K562 (cell line): ENCODE results near the gene CLCN5. TPM values are rescaled to one million over a fixed set of nuclear protein-coding genes. Genes with fewer than 3 reads are reported as not detected.

Experiments
- ATAC-seq: fragments of 200-7000 bp; cut with Tn5 transposase; 3 replicates; pipeline ENCODE4 v1.9.1; 2020; ENCODE audit warnings: moderate library complexity
- BruUV-seq: library from RNA; stranded (reverse); fragments of 400-500 nt; replicated peaks from 2 replicates; lab custom pipeline; 2021; lab: Mats Ljungman, UMichigan
- CTCF ChIA-PET: fragments of 300-600 bp; formaldehyde crosslinking; extraction: SDS; loops from one replicate; lab custom pipeline; 2021; ENCODE audit warnings: low intra/inter-chr PET ratio; lab: Yijun Ruan, JAX
- POLR2A ChIA-PET: fragments of 300-600, 350-650 bp; sonication (Branson Sonifier 250); formaldehyde crosslinking; extraction: SDS; loops from one replicate; lab custom pipeline; 2021; ENCODE audit warnings: antibody characterized with exemption, inconsistent platforms; lab: Yijun Ruan, JAX
- DNase-seq, 4 experiments: peaks; one replicate each; pipeline versions ENCODE4 v3.0.0 to v3.0.0-alpha.2; 2011 to 2018; ENCODE audit warnings: low spot score in 3 of 4, mixed read lengths in 3 of 4; ENCODE audit errors: extremely low read depth in 1 of 4
- FAIRE-seq: peaks from 2 replicates; lab custom pipeline; 2011; peaks lifted over from hg19 to GRCh38; lab: Jason Lieb, UNC
- H2AFZ ChIP-seq: 2 replicates; pipeline ENCODE4 v1.6.0; 2011; ENCODE audit warnings: low read depth, low read length, control low read depth, inconsistent platforms
- H3K27ac ChIP-seq: fragments of 200-600 bp; 3 replicates; pipeline ENCODE4 v1.8.0; 2011; ENCODE audit warnings: low read depth, mild to moderate bottlenecking, control low read depth, inconsistent platforms, low read length, moderate library complexity, mixed read lengths; ENCODE audit errors: extremely low read depth
- H3K27me3 ChIP-seq, 2 experiments: fragments of 300-600 bp in 1 of 2; 2 replicates in 1 of 2; 3 replicates in 1 of 2; pipeline versions ENCODE4 v1.6.0 to v1.8.0; 2011; ENCODE audit warnings: inconsistent platforms in 2 of 2, low read length in 2 of 2, mild to moderate bottlenecking in 1 of 2, mixed read lengths in 1 of 2, moderate library complexity in 1 of 2; ENCODE audit not compliant: control insufficient read depth in 2 of 2, insufficient read depth in 2 of 2
- H3K36me3 ChIP-seq: fragments of 300-600 bp; 3 replicates; pipeline ENCODE4 v1.8.0; 2011; ENCODE audit warnings: mild to moderate bottlenecking, low read length, inconsistent platforms; ENCODE audit not compliant: control insufficient read depth, insufficient read depth
- H3K4me1 ChIP-seq, 2 experiments: fragments of 200-600 bp in 1 of 2; replicated peaks in 1 of 2; 2 replicates in 1 of 2; 3 replicates in 1 of 2; pipeline versions ENCODE4 v1.5.1 to v1.8.0; 2011; ENCODE audit warnings: inconsistent platforms in 2 of 2, low read length in 2 of 2, mild to moderate bottlenecking in 1 of 2, mixed read lengths in 1 of 2, moderate library complexity in 1 of 2; ENCODE audit not compliant: control insufficient read depth in 2 of 2, insufficient read depth in 2 of 2
- H3K4me2 ChIP-seq: 2 replicates; pipeline ENCODE4 v1.6.1; 2011; ENCODE audit warnings: low read length, control low read depth, inconsistent platforms, mixed read lengths; ENCODE audit not compliant: insufficient read depth
- H3K4me3 ChIP-seq: fragments of 200-600 bp; sonication (generic), shearing (Covaris generic); 2 replicates; pipeline ENCODE4 v1.5.1; 2016; ENCODE audit warnings: control low read depth, inconsistent platforms
- H3K79me2 ChIP-seq: fragments of 200-600 bp; 3 replicates; pipeline ENCODE4 v1.8.0; 2011; ENCODE audit warnings: low read length, inconsistent platforms; ENCODE audit not compliant: control insufficient read depth, insufficient read depth
- H3K9ac ChIP-seq, 2 experiments: 2 replicates each; pipeline versions ENCODE4 v1.6.0 to v1.6.1; 2011; ENCODE audit warnings: low read depth in 2 of 2, low read length in 2 of 2, control low read depth in 1 of 2, inconsistent platforms in 1 of 2, mild to moderate bottlenecking in 1 of 2, mixed read lengths in 1 of 2; ENCODE audit not compliant: insufficient read depth in 1 of 2
- H3K9me1 ChIP-seq: one replicate; pipeline ENCODE4 v1.6.0; 2011; ENCODE audit warnings: inconsistent platforms, mild to moderate bottlenecking, low read length, moderate library complexity; ENCODE audit not compliant: control insufficient read depth, insufficient read depth
- H3K9me3 ChIP-seq: replicated peaks from 2 replicates; pipeline ENCODE4 v1.5.1; 2011; ENCODE audit warnings: low read depth, low read length, inconsistent platforms; ENCODE audit not compliant: control insufficient read depth, insufficient read depth
- H4K20me1 ChIP-seq: replicated peaks from 2 replicates; pipeline ENCODE4 v1.6.1; 2011; ENCODE audit warnings: low read length, inconsistent platforms, mixed read lengths; ENCODE audit not compliant: control insufficient read depth, insufficient read depth
- CTCF ChIP-seq, 3 experiments: IDR thresholded peaks in 2 of 3; conservative IDR thresholded peaks in 1 of 3; 2 replicates each; pipeline ENCODE4 v1.5.1; 2011 to 2012; ENCODE audit warnings: low read length in 3 of 3, mild to moderate bottlenecking in 3 of 3, control low read depth in 2 of 3, improper control_type of control experiment in 1 of 3, inconsistent platforms in 1 of 3, low read depth in 1 of 3, mixed read lengths in 1 of 3, moderate library complexity in 1 of 3; ENCODE audit not compliant: insufficient read depth in 2 of 3
- DPF2 ChIP-seq: fragments of 450-650 bp; IDR thresholded peaks from 2 replicates; pipeline ENCODE4 v1.6.1; 2016
- JUND ChIP-seq, 2 experiments: IDR thresholded peaks; 2 replicates in 1 of 2; 3 replicates in 1 of 2; pipeline ENCODE4 v1.6.1; 2011; ENCODE audit warnings: borderline replicate concordance in 2 of 2, low read depth in 2 of 2, low read length in 2 of 2, improper control_type of control experiment in 1 of 2, missing biosample characterization in 1 of 2, missing genetic modification characterization in 1 of 2, missing genetic modification reagents in 1 of 2
- KDM4B ChIP-seq, 2 experiments: fragments of 450-650 bp in 1 of 2; sonication (generic) in 1 of 2; IDR thresholded peaks; 2 replicates each; pipeline ENCODE4 v1.6.1; 2016 to 2017; ENCODE audit warnings: borderline replicate concordance in 2 of 2, antibody characterized with exemption in 1 of 2, low read depth in 1 of 2, mild to moderate bottlenecking in 1 of 2
- RAD21 ChIP-seq, 2 experiments: fragments of 250-450 bp in 1 of 2; fragments of 450-650 bp in 1 of 2; sonication (Bioruptor Pico) in 1 of 2; formaldehyde crosslinking in 1 of 2; IDR thresholded peaks in 1 of 2; conservative IDR thresholded peaks in 1 of 2; 2 replicates each; pipeline versions ENCODE4 v1.4.0 to v1.8.0; 2020 to 2022; ENCODE audit warnings: mild to moderate bottlenecking in 2 of 2, moderate library complexity in 1 of 2
- RFX1 ChIP-seq: fragments of 450-650 bp; IDR thresholded peaks from 2 replicates; pipeline ENCODE4 v1.6.1; 2016; ENCODE audit warnings: mild to moderate bottlenecking, moderate library complexity
- SETDB1 ChIP-seq: IDR thresholded peaks from one replicate; pipeline ENCODE4 v1.6.1; 2012; ENCODE audit warnings: low read length, control low read depth, inconsistent platforms
- SREBF1 ChIP-seq: fragments of 150-350 bp; IDR thresholded peaks from 2 replicates; pipeline ENCODE4 v1.6.1; 2014; ENCODE audit warnings: antibody characterized with exemption, low read depth, low read length, borderline replicate concordance
- ZNF24 ChIP-seq: fragments of 450-650 bp; IDR thresholded peaks from 2 replicates; pipeline ENCODE4 v1.6.1; 2016
- ZNF280B ChIP-seq: fragments of 250-450 bp; sonication (Bioruptor Pico); IDR thresholded peaks from 2 replicates; pipeline ENCODE4 v1.5.1; 2021; ENCODE audit warnings: mild to moderate bottlenecking
- ZNF354B ChIP-seq: fragments of 250-450 bp; sonication (Bioruptor Pico); IDR thresholded peaks from 2 replicates; pipeline ENCODE4 v1.4.0; 2020
- WGBS: fragments of 100-300 bp; shearing (Covaris generic); methylation state at CpG from one replicate; pipeline ENCODE4 v1.1.6; 2016; ENCODE audit warnings: low coverage, mixed read lengths; ENCODE audit not compliant: insufficient coverage; ENCODE audit errors: missing lambda C conversion rate; 5-methylcytosine and 5-hydroxymethylcytosine counted together
- in situ Hi-C: fragments of 300-500 bp; cut with MboI; formaldehyde crosslinking; loops from 4 replicates; pipeline ENCODE4 v1.15.0; 2018; ENCODE audit warnings: inconsistent platforms, mixed read lengths
- intact Hi-C: fragments of 100-400 bp; cut with micrococcal nuclease; formaldehyde crosslinking; loops from 2 replicates; pipeline ENCODE4 v1.14.2; 2022
- polyA plus RNA-seq, 8 experiments: library from polyadenylated mRNA; depleted of rRNA in 4 of 8; stranded (reverse) in 5 of 8; unstranded in 3 of 8; fragments of >200 nt; fragmentation: Nextera tagmentation in 2 of 8; fragmentation: Illumina TruSeq in 1 of 8; extraction: Ambion mirVana in 2 of 8; extraction: Trizol in 1 of 8; gene quantifications; 2 replicates each; pipeline versions ENCODE4 v1.2.1 to v1.2.3, GENCODE V29; 2011 to 2014; ENCODE audit warnings: inconsistent platforms in 1 of 8, missing spikeins in 1 of 8
- total RNA-seq, 7 experiments: library from RNA; depleted of rRNA in 6 of 7; stranded (reverse); fragments of >200 nt in 6 of 7; fragmentation: Illumina TruSeq in 2 of 7; extraction: Trizol in 2 of 7; gene quantifications; 2 replicates each; pipeline versions ENCODE4 v1.2.1 to v1.2.3, GENCODE V29; 2011 to 2021; ENCODE audit warnings: low replicate concordance in 1 of 7
- TF ChIP-seq, protein P1 (sequence below): sonication (generic); formaldehyde crosslinking; IDR thresholded peaks from 2 replicates; pipeline ENCODE4 v1.8.0; 2022; ENCODE audit warnings: mild to moderate bottlenecking, low read depth, missing genetic modification reagents
- TF ChIP-seq, protein P2 (sequence below): fragments of 200-800 bp; sonication (Bioruptor generic); IDR thresholded peaks from 2 replicates; pipeline ENCODE4 v1.6.1; 2017; ENCODE audit warnings: missing genetic modification characterization, missing compliant biosample characterization

The CLCN5 gene
- total and polyA plus RNA-seq, 9 of the 15 experiments (the other 6 are each of a cell fraction or from before 2014, with no cell fraction given), result 0.94 to 11.8 (median 7.1) TPM

DNA sequence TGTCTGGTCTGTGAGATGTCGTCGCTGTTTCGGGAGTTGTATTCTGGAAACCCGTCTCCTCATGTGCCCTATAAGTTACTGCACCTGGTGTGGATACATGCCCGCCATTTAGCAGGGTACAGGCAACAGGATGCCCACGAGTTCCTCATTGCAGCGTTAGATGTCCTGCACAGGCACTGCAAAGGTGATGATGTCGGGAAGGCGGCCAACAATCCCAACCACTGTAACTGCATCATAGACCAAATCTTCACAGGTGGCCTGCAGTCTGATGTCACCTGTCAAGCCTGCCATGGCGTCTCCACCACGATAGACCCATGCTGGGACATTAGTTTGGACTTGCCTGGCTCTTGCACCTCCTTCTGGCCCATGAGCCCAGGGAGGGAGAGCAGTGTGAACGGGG lies 41.7 kb upstream of the CLCN5 start (continued):
- TF ChIP-seq JUND (IDR thresholded peaks at IDR 0.05; ENCODE audit: borderline replicate concordance, low read depth, low read length) (no peak), JUND (tag; IDR thresholded peaks at IDR 0.05; ENCODE audit: borderline replicate concordance, low read depth, low read length) (no peak), SETDB1 (no peak)

DNA sequence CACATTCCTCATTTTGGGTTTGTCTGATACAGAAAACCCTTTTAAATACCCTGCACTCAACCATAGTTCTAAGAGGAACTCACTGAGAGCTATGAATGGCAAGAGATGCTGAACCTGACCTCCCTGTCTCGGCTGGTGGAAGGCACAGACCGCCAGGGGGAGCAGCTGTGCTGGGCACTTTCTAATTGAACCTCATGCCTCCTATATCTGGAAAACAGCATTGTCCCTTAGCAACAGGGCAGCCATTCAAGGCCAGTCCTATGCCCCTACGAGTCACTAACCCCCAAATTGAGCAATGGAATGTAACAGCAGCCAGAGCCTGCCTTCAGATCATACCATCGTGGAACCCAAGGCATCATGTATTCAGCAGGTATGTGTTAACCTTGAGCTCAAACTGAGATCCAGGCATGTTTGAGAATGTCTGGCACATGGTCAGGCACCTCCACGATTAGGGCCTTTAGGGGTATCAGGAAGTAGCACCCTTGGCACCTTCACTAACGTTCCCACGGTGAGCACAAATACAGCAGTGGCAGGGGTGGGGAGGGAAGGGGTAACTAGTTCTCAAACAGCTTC lies 38.0 kb upstream of the CLCN5 start:
- no TSS peak for BruUV-seq
- H3K36me3 ChIP-seq, result no peaks in the 10 kb centered on the region
- in situ Hi-C loops (loop anchor here (10.0 kb wide), 1 partner anchor 400 kb away; no protein-coding TSS in a partner anchor), intact Hi-C loops (loop anchor here (1.0 to 2.0 kb wide), 2 partner anchors 28 to 320 kb away; partner anchors contain the start of gene CCNB3)
- CTCF ChIA-PET, result no interaction called here
- H3K4me3 ChIP-seq, result no peak overlapping the region
- H3K9me1 ChIP-seq, result no peaks in the 10 kb centered on the region
- peak; percentile 39 to 67 (median 40) for DNase-seq
- H3K79me2 ChIP-seq, result peaks cover 15% of the 10 kb centered on the region; the same call in 2 of the 3 replicates
- no peak overlapping the region for H2AFZ ChIP-seq
- WGBS, result 10% methylated on average over 7 of the region's 7 CpGs
- POLR2A ChIA-PET, result interaction anchor here (1.0 kb wide), 1 partner anchor 8 kb away, joined by 4 read pairs; no protein-coding TSS in a partner anchor
- H3K4me2 ChIP-seq, result no peak overlapping the region
- FAIRE-seq, result peak; percentile 94
- peaks cover 0 to 3% of the 10 kb centered on the region in 2 experiments; a peak in 3 of 5 replicates for H3K4me1 ChIP-seq
- no peak overlapping the region for H3K9ac ChIP-seq
- H4K20me1 ChIP-seq, result 0 out of 2 replicates have a peak, but pooled peaks cover 8% of the 10 kb centered on the region
- H3K27me3 ChIP-seq, result peaks cover 0 to 7% of the 10 kb centered on the region in 2 experiments; a peak in 1 of 5 replicates
- H3K9me3 ChIP-seq, result no peaks in the 10 kb centered on the region
- ATAC-seq, result peak; percentile 72
- no peak overlapping the region for H3K27ac ChIP-seq
- TF ChIP-seq ZNF280B (CRISPR knock-in tag) (no peak), DPF2 (no peak), ZNF354B (CRISPR knock-in tag) (no peak), RFX1 (peak; percentile 58), SREBF1 (no peak), RAD21 (CRISPR knock-in tag; conservative IDR thresholded peaks at IDR 0.05 in 1 of 2, IDR thresholded peaks at IDR 0.05 in 1 of 2) (peak; percentile 15 to 54; a peak in 2 of 4 replicates), KDM4B (IDR thresholded peaks at IDR 0.05; ENCODE audit: borderline replicate concordance in 2 of 2, low read depth in 1 of 2) (no peak), ZNF24 (no peak), CTCF (IDR thresholded peaks at IDR 0.05 in 2 of 3, conservative IDR thresholded peaks at IDR 0.05 in 1 of 3; ENCODE audit: insufficient read depth in 2 of 3, low read depth in 1 of 3, low read length in 3 of 3) (peak; percentile 76 to 89 (median 77))
- TF ChIP-seq, protein P1, sequence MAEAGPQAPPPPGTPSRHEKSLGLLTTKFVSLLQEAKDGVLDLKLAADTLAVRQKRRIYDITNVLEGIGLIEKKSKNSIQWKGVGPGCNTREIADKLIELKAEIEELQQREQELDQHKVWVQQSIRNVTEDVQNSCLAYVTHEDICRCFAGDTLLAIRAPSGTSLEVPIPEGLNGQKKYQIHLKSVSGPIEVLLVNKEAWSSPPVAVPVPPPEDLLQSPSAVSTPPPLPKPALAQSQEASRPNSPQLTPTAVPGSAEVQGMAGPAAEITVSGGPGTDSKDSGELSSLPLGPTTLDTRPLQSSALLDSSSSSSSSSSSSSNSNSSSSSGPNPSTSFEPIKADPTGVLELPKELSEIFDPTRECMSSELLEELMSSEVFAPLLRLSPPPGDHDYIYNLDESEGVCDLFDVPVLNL, result no peak
- TF ChIP-seq, protein P2, sequence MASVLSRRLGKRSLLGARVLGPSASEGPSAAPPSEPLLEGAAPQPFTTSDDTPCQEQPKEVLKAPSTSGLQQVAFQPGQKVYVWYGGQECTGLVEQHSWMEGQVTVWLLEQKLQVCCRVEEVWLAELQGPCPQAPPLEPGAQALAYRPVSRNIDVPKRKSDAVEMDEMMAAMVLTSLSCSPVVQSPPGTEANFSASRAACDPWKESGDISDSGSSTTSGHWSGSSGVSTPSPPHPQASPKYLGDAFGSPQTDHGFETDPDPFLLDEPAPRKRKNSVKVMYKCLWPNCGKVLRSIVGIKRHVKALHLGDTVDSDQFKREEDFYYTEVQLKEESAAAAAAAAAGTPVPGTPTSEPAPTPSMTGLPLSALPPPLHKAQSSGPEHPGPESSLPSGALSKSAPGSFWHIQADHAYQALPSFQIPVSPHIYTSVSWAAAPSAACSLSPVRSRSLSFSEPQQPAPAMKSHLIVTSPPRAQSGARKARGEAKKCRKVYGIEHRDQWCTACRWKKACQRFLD (CRISPR knock-in tag), result no peak
